Endothelial cell of umbilical vein (primary cell): ENCODE measurements around the gene MRPL12. TPM values are rescaled to one million over a fixed set of nuclear protein-coding genes. Genes with fewer than 3 reads are reported as not detected.

Source experiments
- BruUV-seq: library from RNA; stranded (reverse); fragments of 400-500 nt; replicated peaks from 2 replicates; lab custom pipeline; 2021; lab: Mats Ljungman, UMichigan
- CTCF ChIA-PET: fragments of 300-600, 350-600 bp; sonication (Branson Sonifier 250); formaldehyde crosslinking; loops from one replicate; lab custom pipeline; 2021; ENCODE audit warnings: antibody characterized with exemption, inconsistent platforms; lab: Charles Lee
- POLR2A ChIA-PET: fragments of 300-600, 350-600 bp; sonication (Branson Sonifier 250); formaldehyde crosslinking; loops from one replicate; lab custom pipeline; 2021; ENCODE audit warnings: antibody characterized with exemption, inconsistent platforms; lab: Charles Lee
- DNase-seq: peaks from one replicate; pipeline ENCODE4 v3.0.0-alpha.2; 2011; ENCODE audit warnings: low read depth, low spot score
- FAIRE-seq: peaks from 2 replicates; lab custom pipeline; 2011; peaks lifted over from hg19 to GRCh38; lab: Jason Lieb, UNC
- H2AFZ ChIP-seq: 2 replicates; pipeline ENCODE4 v1.6.0; 2012; ENCODE audit warnings: low read depth, low read length, control low read depth, inconsistent platforms
- H3K27ac ChIP-seq: 2 replicates; pipeline ENCODE4 v1.5.1; 2011; ENCODE audit warnings: low read depth, mild to moderate bottlenecking, control low read depth, low read length, moderate library complexity; ENCODE audit not compliant: insufficient read depth
- H3K27me3 ChIP-seq, 2 experiments: 2 replicates each; pipeline versions ENCODE4 v1.6.0 to v1.6.1; 2011; ENCODE audit warnings: low read length in 2 of 2, mixed read lengths in 1 of 2; ENCODE audit not compliant: control insufficient read depth in 2 of 2, insufficient read depth in 2 of 2
- H3K36me3 ChIP-seq, 2 experiments: 2 replicates in 1 of 2; 3 replicates in 1 of 2; pipeline ENCODE4 v1.5.1; 2011; ENCODE audit warnings: low read length in 2 of 2, mild to moderate bottlenecking in 1 of 2, moderate library complexity in 1 of 2; ENCODE audit not compliant: control insufficient read depth in 2 of 2, insufficient read depth in 2 of 2; ENCODE audit errors: extremely low read depth in 1 of 2
- H3K4me1 ChIP-seq: 3 replicates; pipeline ENCODE4 v1.5.1; 2011; ENCODE audit warnings: mild to moderate bottlenecking, low read length; ENCODE audit not compliant: control insufficient read depth, insufficient read depth; ENCODE audit errors: extremely low read depth
- H3K4me2 ChIP-seq: 2 replicates; pipeline ENCODE4 v1.6.1; 2011; ENCODE audit warnings: low read length, control low read depth, mixed read lengths; ENCODE audit not compliant: insufficient read depth
- H3K4me3 ChIP-seq, 3 experiments: fragments of 200-600 bp in 1 of 3; sonication (generic), shearing (Covaris generic) in 1 of 3; replicated peaks in 1 of 3; 2 replicates each; pipeline ENCODE4 v1.5.1; 2011 to 2016; ENCODE audit warnings: control low read depth in 3 of 3, low read length in 3 of 3, mild to moderate bottlenecking in 2 of 3, inconsistent platforms in 1 of 3, low read depth in 1 of 3, moderate library complexity in 1 of 3; ENCODE audit not compliant: insufficient read depth in 1 of 3
- H3K79me2 ChIP-seq: 2 replicates; pipeline ENCODE4 v1.6.0; 2012; ENCODE audit warnings: low read length, inconsistent platforms; ENCODE audit not compliant: control insufficient read depth, insufficient read depth
- H3K9ac ChIP-seq: replicated peaks from 2 replicates; pipeline ENCODE3; 2011; ENCODE audit warnings: low read length, control low read depth; ENCODE audit not compliant: insufficient read depth; ENCODE audit errors: extremely low read depth
- H3K9me1 ChIP-seq: replicated peaks from 3 replicates; pipeline ENCODE4 v1.6.0; 2011; ENCODE audit warnings: mild to moderate bottlenecking, low read length; ENCODE audit not compliant: control insufficient read depth, insufficient read depth; ENCODE audit errors: extremely low read depth
- H3K9me3 ChIP-seq: replicated peaks from 2 replicates; pipeline ENCODE4 v1.5.1; 2012; ENCODE audit warnings: low read length, inconsistent platforms; ENCODE audit not compliant: control insufficient read depth, insufficient read depth
- H4K20me1 ChIP-seq: replicated peaks from 2 replicates; pipeline ENCODE3; 2011; ENCODE audit warnings: mild to moderate bottlenecking, low read length; ENCODE audit not compliant: control insufficient read depth, insufficient read depth; ENCODE audit errors: extremely low read depth
- CTCF ChIP-seq, 2 donors: IDR thresholded peaks; 1 replicate in 1 of 2; 2 replicates in 1 of 2; pipeline ENCODE4 v1.5.1; 2011; ENCODE audit warnings: low read length in 2 of 2, mild to moderate bottlenecking in 2 of 2, moderate library complexity in 2 of 2, control low read depth in 1 of 2, inconsistent platforms in 1 of 2, low read depth in 1 of 2; ENCODE audit not compliant: insufficient read depth in 1 of 2; ENCODE audit errors: extremely low read depth in 1 of 2
- EZH2 ChIP-seq: IDR thresholded peaks from 2 replicates; pipeline ENCODE4 v1.6.1; 2012; ENCODE audit warnings: borderline replicate concordance, low read depth, mild to moderate bottlenecking, moderate library complexity, low read length, inconsistent platforms; ENCODE audit not compliant: severe bottlenecking
- FOS ChIP-seq: IDR thresholded peaks from 2 replicates; pipeline ENCODE4 v1.6.1; 2011; ENCODE audit warnings: mild to moderate bottlenecking, low read length, moderate library complexity, borderline replicate concordance; ENCODE audit not compliant: insufficient read depth
- GATA2 ChIP-seq: IDR thresholded peaks from 2 replicates; pipeline ENCODE4 v1.7.0; 2011; ENCODE audit warnings: low read depth, mild to moderate bottlenecking, moderate library complexity, mixed read lengths, low read length; ENCODE audit not compliant: insufficient read length, insufficient read depth
- JUN ChIP-seq: IDR thresholded peaks from 2 replicates; pipeline ENCODE4 v1.6.1; 2011; ENCODE audit warnings: borderline replicate concordance, low read depth; ENCODE audit not compliant: insufficient read length, insufficient read depth
- MYC ChIP-seq: IDR thresholded peaks from one replicate; pipeline ENCODE4 v1.6.1; 2011; ENCODE audit warnings: mild to moderate bottlenecking, low read depth, low read length
- POLR2A ChIP-seq: IDR thresholded peaks from 2 replicates; pipeline ENCODE4 v1.6.1; 2012; ENCODE audit warnings: low read depth, mild to moderate bottlenecking, control low read depth, low read length
- POLR2AphosphoS5 ChIP-seq: IDR thresholded peaks from 2 replicates; pipeline ENCODE4 v1.6.1; 2012; ENCODE audit warnings: low read depth, mild to moderate bottlenecking, control low read depth, low read length, moderate library complexity; ENCODE audit not compliant: insufficient read depth
- dilution Hi-C: fragments of 300-500 bp; cut with MboI; formaldehyde crosslinking; loops from one replicate; pipeline ENCODE4 v1.15.0; 2019; ENCODE audit warnings: low sequenced_read_pairs; ENCODE audit not compliant: extremely low pct_ligation_motif_present
- intact Hi-C: fragments of 100-400 bp; cut with micrococcal nuclease; formaldehyde crosslinking; loops from one replicate; pipeline ENCODE4 v1.10.0; 2022
- polyA plus RNA-seq, 4 experiments: library from polyadenylated mRNA; depleted of rRNA in 3 of 4; stranded (reverse) in 3 of 4; unstranded in 1 of 4; fragments of >200 nt; gene quantifications; 2 replicates each; pipeline versions ENCODE4 v1.2.1 to v1.2.3, GENCODE V29; 2011 to 2012; ENCODE audit warnings: missing spikeins in 1 of 4
- total RNA-seq: library from RNA; stranded (reverse); gene quantifications from 2 replicates; pipeline ENCODE4 v1.2.3, GENCODE V29; 2021
- TF ChIP-seq, protein P1 (sequence below): IDR thresholded peaks from 2 replicates; pipeline ENCODE4 v1.6.1; 2011; ENCODE audit not compliant: insufficient read depth, insufficient read length

The MRPL12 gene
- total and polyA plus RNA-seq, 2 donors (not counting 3 experiments of a cell fraction or from before 2014, with no cell fraction given), result 91.9 to 99.9 TPM

GRCh38 chr17:81734405-81735263 is 31.5 kb downstream of the MRPL12 start:
- FAIRE-seq (no peak), DNase-seq (no peak)
- Histone ChIP-seq H3K36me3 (no peaks in the 10 kb centered on the region), H3K9me3 (no peaks in the 10 kb centered on the region), H3K4me1 (no peaks in the 10 kb centered on the region), H3K79me2 (no peaks in the 10 kb centered on the region), H3K27ac (no peak overlapping the region), H3K9me1 (no peaks in the 10 kb centered on the region), H3K27me3 (no peaks in the 10 kb centered on the region), H3K4me3 (no peak overlapping the region), H2AFZ (no peak overlapping the region), H3K9ac (no peak overlapping the region), H3K4me2 (no peak overlapping the region), H4K20me1 (no peaks in the 10 kb centered on the region)
- intact Hi-C loops (no loop called here), dilution Hi-C loops (no loop called here)
- POLR2A ChIA-PET, result interaction anchor here (1.0 kb wide), 1 partner anchor 99 kb away, joined by 3 read pairs; the partner anchor contains the start of gene MCRIP1
- CTCF ChIA-PET, result interaction anchor here (1.0 to 1.5 kb wide), 5 partner anchors 22 to 225 kb away, joined by 3 to 6 read pairs (median 3); partner anchors contain the start of genes ARHGDIA and SLC25A10
- BruUV-seq, result no TSS peak
- TF ChIP-seq POLR2A (no peak), FOS (no peak), GATA2 (no peak), JUN (no peak), POLR2AphosphoS5 (no peak), CTCF (IDR thresholded peaks at IDR 0.05; ENCODE audit: extremely low read depth in 1 of 2, insufficient read depth in 1 of 2, low read depth in 1 of 2, low read length in 2 of 2) (no peak), EZH2 (no peak), MYC (no peak)
- TF ChIP-seq, protein P1, sequence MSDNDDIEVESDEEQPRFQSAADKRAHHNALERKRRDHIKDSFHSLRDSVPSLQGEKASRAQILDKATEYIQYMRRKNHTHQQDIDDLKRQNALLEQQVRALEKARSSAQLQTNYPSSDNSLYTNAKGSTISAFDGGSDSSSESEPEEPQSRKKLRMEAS, result no peak
